GM19455 (cell line): ENCODE results near the gene ZNF385A.
A peak's percentile ranks its signal among the peaks of the same experiment; 100 is the strongest.
"Not testable (repeated sequence)": the region's sequence is repeated elsewhere in the genome, so short reads cannot be mapped to it uniquely, and the experiment has no call there.

Experiments used
- ATAC-seq: cut with Tn5 transposase; IDR thresholded peaks from one replicate; pipeline ENCODE4 v1.9.1; 2021; ENCODE audit not compliant: unreplicated experiment

Gene ZNF385A

DNA sequence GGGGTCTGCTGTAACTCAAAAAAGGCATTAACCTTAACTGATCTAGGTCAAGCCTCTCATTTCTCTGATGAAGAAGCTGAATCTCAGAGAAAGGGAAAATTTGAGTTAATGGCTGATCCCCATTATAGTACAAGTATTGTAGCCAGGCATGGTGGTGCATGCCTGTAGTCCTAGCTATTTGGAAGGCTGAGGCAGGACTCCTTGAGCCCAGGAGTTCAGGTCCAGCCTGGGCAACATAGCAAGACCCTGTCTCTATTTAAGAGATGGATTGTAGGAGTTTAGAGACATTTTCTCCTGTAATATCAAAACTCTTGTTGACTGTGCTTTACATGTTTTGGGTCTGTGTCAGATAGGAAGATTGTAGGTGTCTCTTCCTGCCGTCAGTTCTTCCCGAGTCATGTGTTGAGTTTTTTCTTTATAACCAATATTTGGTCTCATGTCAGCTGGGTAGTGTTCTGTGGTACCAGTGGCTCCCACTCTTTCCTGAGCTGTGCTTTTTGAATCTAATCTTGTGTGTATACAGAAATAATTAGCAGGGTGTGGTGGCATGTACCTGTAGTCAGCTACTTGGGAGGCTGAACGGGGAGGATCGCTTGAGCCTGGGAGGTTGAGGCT is 51.0 kb downstream of the ZNF385A start:
- no peak for ATAC-seq

DNA sequence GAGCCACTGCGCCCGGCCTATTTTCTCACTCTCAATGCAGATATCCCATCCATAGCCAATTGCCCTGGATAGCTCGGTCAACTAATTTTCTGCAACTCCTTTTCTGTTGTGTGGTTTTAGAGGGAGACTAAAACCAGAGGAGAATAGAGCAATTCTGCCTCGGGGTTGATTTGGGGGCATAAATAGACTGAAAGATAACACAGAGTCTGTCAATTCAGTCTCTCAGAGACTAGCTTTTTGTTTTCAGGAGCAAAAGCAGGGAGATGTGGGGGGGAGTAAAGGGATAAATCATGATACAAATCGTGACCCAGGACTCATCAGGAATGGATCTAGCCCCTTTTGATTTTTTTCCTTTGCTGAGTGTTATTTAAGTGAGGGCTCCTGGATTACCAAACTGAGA is 53.1 kb downstream of the ZNF385A start:
- no peak for ATAC-seq

DNA sequence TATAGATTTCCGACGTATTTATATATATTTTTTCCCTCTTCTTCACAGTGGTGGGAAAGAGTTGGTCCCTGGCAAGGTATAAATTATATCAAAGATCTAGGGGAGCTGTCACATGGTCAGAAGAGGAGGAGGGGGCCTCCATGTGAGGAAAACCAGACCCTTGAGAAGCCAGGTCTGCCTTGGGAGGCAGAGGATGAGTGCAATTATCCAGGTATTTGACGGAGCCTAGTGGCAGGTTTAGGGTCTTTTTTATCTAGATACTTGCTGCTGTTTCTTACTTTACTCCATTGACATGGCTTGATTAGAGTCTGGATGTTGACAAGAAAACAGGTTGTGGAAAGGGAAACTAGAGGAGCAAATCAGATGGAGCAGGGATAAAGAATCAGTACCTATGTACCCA is 54.1 kb downstream of the ZNF385A start:
- ATAC-seq = no peak

DNA sequence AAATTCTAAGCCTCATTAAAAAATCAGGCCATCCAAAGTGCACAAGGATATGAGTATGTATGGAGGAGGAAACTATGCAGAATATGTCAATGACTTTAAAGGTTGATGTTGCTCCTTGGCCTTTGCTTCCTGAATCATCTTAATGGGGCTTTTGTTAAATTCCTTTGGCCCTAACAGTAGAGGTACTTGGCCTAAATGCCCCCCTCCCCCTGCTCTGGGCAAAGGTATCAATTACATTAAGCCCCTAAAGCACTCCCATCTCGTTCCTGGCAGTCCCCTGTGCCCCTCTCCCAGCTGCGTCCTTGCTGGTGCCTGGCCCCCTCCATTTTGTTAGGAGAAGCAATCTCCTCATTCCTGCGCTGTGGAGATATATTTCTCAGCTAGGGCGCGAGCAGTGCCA is 54.8 kb downstream of the ZNF385A start:
- no peak for ATAC-seq

DNA sequence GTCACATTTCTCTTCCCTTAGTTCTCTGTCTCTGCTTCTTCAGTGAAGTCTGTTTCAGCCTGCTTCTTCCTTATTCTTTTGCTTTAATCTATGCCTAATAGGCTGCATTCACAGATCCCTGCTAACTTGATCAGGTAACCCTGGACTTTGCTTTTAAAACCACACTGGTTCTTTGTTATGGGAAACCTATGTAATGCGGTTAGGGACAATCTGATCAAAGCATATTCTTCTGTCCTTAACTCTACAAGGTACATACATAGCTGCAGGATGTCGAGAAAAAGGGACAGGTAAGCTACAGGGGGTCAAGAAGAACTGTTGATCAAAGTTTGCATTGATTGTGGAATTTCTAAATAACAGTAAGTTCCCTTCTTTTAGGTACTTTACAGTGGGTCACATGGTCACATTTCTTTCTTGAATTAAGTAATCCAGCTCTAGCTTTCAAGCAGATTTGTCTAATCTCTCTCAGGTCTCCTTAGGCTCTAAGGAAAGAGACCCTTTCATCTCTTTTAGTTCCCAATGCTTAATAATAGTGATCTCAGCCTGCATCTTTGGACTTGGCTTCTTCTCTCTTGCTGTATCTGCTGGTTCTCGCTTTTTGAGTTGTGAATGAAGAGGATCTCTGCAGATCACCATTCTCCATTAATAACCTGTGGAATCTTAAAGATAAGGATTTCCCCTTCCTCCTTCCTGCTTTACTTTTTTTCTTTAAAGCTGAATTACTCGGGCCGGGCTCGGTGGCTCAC is 55.8 kb downstream of the ZNF385A start:
- no peak for ATAC-seq

DNA sequence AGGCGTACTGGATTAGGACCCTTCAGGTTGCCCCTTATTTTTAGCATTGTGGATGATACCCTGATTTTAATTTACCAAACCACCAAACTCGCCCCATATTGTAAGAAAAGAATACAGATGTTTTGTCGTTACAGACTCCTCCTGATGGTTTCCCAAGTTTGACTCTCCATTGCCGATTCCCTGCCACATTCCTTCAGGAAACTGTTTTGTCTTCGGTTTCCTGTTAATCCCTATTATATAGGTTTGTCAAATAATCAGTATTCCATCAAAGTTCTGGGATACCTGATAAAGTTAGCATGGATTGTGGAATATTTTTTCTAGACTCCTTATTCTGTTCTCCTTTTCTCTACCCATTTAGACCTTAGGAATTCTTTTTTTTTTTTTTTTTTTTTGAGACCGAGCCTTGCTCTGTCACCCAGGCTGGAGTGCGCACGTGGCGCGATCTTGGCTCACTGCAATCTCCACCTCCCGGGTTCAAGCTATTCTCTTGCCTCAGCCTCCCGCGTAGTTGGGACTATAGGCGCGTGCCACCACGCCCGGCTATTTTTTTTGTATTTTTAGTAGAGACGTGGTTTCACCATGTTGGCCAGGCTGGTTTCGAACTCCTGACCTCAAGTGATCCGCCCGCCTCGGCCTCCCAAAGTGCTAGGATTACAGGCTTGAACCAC is 59.0 kb downstream of the ZNF385A start:
- not testable (repeated sequence) for ATAC-seq

DNA sequence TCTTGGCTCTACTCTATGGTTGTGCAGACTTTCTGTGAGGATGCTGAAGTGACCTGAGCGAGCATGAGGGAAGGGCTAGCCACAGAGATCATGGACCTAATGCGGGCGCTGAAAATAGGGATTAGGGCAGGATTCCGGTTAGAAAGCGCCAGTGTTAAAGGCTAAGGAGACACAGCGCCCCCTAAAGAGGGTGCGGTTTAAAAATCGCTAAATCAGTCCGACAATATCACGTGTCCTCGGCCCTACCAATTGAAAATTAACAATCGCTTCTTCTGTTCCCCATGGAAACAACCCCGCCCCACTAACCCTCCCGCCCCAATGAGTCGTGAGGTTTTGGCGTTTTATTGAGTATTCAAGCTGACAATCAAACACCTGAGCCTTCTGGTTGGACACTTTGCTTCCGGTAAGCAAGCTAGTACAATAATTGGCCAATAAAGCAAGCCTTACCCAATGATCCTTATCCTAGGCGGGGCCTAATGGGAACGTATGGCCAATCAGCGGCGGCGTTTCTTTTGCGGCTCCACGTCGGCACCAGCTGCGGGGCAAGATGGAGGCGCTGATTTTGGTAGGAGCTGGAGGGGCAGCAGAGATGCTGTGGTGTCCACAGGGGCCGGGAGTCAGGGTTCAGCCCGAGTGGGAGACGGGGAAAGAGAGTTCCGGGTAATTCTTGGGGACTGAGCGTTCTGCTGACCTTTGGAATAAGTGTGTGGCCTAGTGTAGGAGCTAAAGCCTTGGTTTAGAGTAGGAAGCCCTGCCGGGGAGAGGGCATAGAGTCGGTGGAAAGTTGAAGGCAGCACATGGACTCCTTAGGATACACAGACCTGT is 59.7 kb downstream of the ZNF385A start, which contains the start of gene COPZ1:
TSS of gene COPZ1 (plus strand) at position 515 of the 825 bp plus-strand sequence. CDS start at position 548, 33 bp downstream.
- peak; percentile 98 for ATAC-seq

DNA sequence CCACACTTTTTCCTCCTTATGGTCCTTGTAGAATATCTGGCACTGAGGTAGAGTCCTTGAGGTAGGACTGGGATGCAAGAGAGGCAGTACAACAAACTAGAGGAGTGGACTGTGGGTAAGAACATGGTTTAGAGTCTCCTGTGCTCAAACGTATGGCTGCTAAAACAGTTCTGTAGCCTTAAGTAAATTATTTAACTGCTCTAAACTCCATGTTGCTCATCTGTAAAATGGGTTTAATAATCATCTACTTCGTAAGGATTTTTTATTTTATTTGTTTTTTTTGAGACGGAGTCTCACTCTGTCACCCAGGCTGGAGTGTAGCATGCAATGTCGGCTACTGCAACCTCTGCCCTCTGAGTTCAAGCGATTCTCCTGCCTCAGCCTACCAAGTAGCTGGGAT is 63.2 kb downstream of the ZNF385A start:
- no peak for ATAC-seq
